Activated CD4-positive, alpha-beta T cell treated with anti-CD3 and anti-CD28 coated beads, Interleukin-2, amount 50 U/mL, for 16 hours (primary cell): ENCODE data around the gene ICOSLG.
"Not testable (repeated sequence)": the region's sequence is repeated elsewhere in the genome, so short reads cannot be mapped to it uniquely, and the experiment has no call there.

Experiments
- DNase-seq: peaks from one replicate; pipeline ENCODE4 v3.0.0-alpha.2; 2020

The ICOSLG gene

DNA sequence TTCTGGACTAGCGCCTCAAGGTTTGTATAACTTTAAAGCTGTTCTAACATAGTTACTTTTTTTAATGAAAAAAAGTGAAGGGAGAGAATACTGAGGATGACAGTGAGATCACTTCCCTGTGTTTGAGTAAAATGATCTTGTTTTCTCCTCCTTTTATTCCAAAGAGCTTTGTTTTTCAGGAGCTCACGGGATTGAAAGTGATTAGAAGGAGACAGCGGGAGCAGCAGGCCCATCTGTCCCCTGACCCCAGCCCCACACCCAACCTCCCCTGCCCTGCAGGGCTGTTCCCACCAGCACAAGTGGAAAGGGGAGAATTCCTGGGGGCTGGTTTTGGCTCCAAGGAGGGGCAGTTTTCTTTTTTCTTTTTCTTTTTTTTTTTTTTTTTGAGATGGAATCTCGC, 23.0 kb upstream of the ICOSLG start:
- DNase-seq: no peak

- no peak for DNase-seq
Measured at GRCh38 chr21:44263221-44263760, 22.5 kb upstream of the ICOSLG start.

DNA sequence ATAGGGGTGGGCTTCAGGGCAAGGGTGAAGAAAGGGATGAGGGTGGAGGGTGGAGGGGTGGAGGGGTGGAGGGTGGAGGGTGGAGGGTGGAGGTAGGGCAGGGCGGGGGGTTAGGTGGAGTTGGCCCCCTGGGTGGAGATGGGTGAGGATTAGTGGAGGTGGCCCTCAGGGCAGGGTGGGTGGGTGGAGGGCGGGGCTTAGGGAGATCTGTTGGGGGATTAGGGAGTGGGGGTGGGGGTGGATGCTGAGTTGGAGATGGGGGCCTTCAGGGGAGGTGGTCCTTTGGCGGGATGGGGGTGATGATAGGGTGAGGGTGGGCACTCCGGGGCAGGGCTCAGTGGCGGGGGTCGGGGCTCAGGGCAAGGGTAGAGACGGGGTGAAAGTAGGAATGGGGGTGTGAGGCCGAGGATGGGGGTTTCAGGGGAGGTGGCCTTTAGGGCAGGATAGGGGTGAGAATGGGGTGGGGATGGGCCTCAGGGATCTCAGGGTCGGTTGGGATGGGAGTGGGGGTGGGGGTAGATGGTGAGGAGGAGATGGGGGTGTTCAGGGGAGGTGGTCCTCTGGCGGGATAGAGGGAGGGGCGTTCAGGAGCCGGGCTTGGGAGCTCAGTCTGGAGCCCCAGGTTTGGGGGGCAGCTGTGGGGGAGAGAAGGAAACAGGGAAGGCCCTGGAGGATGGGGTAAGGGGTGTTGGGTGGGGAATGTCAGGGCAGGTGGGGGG, 21.8 kb upstream of the ICOSLG start:
- no peak for DNase-seq

DNA sequence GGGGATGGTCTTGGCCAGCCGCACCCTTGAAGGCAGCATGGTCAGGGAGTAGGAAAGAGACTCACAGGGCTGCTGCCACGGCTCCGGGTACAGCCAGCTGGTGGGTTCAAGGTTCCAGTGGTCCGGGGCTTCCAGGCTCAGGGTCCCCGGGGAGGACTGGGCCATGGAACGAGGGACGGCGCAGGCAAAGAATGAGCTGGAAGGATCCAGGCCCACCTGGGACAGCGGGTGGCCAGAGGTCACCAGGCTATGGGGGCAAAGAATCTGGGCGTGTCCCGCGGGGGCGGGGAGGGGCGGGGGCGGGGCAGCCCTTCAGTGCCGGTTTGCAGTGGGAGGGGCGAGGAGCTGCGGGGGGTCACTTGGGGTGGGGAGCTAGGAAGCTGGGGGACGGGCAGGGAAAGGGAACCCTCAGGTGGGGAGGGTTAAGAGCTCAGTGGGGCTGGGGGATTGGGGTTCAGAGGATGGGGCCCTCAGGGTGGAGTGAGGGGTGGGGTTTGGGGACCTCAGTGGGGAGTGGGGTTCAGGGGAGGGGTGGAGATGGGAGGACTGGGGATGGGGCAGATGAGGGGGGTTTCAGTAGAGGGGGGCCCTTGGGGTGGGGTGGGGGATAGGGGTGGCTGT, 21.0 kb upstream of the ICOSLG start, which contains the start of gene DNMT3L:
Gene DNMT3L, minus strand, starts transcription at position 223 of the 621 bp plus-strand sequence. CDS start 638 bp downstream, outside the sequence.
- no peak for DNase-seq

- no peak for DNase-seq
Measured at GRCh38 chr21:44260791-44261631, 20.3 kb upstream of the ICOSLG start.

DNA sequence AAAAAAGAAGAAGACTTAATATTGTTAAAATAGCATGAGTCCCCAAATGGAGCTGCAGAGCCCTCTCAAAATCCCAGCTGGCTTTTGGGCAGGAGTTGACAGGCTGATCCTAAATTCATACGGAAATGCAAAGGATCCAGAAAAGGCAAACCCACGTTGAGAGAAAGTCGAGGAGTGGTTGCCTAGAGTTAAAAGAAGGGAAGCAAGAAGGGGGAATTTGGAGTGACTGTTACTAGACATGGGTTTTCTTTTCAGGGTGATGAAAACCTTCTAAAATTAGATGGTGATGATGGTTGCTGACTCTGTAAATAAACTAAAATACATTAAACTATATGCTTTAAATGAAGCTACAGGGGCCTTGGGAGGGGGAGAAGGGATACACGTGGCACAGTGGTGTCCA, 19.3 kb upstream of the ICOSLG start:
- no peak for DNase-seq

GRCh38 chr21:44259082-44259705, 18.5 kb upstream of the ICOSLG start:
- DNase-seq: no peak

DNA sequence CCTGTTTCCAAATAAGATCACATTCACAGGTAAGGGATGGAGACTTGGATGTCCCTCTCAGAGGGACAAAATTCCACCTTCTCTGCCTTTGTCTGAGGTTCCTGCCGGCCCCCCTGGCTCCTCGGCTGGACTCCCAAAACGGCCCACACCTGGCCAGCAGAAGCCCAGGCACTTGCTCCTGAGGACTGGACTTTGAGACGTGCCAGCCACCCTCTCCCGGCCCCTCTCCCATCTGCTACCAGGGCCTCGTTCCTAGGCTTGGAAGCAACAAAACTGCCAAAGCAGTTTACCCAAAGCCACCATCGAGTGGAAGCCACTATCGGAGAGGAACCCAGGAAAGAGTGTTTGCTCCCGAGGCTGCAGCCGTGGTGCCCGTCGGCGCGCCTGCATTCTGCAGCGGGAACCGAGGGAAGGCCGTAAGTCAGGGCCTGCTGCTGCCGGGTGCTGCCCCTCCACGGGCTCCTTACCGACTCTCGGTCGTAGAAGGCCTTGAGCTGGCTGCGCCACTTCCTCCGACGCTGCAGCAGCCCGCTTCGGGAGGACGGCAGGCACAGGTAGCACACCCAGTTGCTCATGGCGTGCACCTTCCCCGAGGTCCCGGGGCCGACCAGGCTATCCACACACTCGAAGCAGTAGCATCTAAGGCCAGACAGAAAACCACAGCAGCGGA, 17.4 kb upstream of the ICOSLG start:
- no peak for DNase-seq

DNA sequence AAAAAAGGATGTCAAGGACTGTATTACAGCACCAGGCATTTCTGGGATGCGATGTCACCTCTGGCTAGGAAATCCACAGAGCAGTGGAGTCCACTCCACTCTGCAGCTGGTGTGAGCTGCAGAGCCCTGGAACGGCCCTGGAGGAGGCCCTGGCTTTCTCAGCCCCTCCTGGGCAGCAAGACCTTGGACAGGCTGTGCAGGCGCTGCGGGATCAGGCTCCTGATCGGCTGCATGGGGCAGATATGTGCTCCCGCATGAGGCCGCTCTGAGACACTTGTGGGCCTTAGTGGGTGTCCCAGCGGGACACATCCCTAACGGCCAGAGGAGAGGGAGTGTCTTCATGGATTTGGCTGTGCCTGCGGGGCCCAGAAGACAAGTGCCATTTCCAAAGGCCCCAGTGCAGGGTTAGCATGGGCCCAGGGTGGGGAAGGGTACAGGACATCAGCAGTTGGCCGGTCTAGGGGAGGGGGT, 14.8 kb upstream of the ICOSLG start:
- DNase-seq: no peak

DNA sequence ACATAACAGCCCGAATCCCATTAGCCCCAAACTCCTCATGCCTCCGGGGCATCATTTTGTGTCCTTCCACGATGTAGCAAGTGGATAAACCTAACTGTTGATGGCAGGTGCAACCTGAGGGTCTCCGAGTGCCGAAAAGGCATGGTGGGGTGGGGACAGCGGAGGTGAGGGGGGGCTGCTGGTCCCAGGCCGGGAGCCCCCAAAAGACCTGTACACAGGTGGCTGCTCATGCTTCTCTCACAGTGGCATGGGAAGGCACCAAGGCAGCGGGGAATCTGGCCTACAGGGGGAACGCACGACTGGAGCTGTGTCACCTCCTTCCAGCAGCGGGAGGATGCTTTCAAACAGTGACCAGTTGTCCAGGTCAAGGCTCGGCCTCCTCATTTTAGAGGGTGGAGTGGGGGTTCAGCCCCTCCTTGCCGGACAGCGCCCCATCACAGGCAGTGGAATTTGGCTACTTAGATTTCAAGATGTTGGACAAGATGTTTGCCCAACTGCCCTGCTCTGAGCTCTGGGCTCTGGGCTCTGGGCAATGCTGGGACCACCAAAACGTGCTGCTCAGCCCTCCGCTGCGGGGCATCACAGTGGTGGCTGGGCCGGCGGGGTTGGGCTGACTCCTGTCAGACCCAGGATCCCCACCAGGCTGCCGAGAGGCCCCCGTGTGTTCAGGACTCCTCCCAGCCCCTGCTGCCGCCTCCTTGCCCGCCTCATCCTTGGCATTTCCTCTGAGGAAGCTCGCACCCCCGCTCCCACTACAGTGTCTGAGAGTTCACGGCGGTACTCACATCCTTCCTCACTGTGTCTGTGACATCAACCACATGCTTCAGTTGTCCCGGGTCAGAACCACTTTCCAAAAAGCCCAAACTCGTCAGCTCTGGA, 13.3 kb upstream of the ICOSLG start:
- no peak for DNase-seq

DNA sequence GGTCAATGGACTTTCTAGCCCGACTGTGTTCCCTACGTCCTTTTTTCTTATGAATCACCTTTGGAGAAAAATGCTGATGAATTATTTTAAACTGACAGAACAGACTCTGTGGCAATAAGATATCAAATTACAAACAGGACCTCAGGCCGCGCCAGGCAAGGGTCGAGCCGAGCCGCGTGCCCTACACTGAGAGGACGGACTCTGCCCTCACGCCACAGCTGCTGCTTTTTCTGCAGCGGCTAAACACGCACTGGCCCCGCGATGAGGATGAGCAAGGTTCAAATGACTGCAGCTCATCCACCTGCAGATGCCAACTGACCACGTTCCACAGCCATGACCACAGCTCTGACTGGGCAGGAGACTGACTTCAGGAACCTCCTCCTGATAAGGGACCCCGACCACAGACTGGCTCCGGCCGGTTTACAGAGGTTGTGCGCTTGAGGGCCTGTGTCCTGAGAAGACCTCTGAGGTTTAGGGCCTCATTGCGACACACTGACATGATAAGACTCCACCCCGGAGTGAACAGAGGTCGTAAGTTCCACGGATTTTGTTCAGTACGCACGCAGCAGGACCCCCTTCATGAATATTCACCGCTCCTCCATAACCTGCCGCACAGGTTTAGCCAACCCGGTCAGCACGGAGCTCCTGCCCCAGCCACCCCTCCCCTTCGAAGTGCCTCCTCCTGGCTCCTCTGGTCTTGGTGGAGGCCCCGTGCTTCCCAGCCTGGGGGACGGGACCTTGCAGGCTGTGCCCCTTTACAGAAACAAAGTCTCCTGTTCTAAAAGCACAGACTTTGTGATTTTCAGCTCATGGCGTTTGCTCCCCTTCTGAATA, 8.7 kb upstream of the ICOSLG start:
- DNase-seq: not testable (repeated sequence)

GRCh38 chr21:44247904-44248303, 7.2 kb upstream of the ICOSLG start:
- DNase-seq: not testable (repeated sequence)

GRCh38 chr21:44243980-44244379, 3.2 kb upstream of the ICOSLG start:
- not testable (repeated sequence) for DNase-seq

GRCh38 chr21:44241281-44241680, 538 bp upstream of the ICOSLG start:
- DNase-seq: not testable (repeated sequence)

DNA sequence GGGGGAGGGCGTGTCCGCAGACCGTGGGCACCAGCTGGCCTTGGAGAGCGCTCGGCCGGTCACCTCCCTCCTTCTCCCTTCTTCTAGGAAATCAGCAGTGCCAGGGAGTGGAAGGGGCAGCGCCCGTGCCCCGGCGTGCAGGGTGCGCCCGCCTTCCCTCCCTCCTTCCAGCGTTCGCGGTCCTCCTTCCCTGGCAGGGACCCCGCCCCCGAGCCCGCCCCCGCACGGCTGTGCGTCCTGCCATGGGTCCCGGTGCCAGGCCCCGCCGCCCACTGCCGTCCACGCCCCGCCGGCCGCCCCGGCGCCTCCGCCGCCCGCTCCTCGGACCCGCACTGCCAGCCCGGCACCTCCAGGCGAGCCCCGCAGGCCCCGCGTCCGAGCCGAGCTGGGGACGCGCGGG, 390 bp downstream of the ICOSLG start:
- DNase-seq: not testable (repeated sequence)

GRCh38 chr21:44229561-44229960, 11.2 kb downstream of the ICOSLG start:
- not testable (repeated sequence) for DNase-seq

- not testable (repeated sequence) for DNase-seq
Measured at GRCh38 chr21:44228109-44228508, 12.6 kb downstream of the ICOSLG start.

DNA sequence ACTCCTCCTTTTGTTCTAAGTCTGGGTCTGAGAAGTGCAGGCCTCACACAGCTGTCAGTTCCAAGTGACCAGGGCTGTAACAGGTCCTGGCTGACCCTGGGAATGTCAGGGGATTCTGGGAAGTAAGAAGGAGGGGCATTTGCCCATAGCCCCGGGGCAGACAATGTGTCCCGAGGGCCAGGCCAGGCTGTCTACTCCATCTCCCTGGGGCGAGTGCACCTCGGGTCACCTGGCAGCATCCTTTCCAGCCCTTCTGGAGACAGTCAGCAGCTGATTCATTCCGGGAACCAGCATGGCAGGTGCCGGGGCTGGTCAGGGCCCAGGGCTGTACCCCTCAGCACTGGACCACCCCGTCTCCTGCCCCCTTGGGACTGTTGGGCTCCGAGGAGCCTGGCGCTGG, 13.1 kb downstream of the ICOSLG start:
- not testable (repeated sequence) for DNase-seq

- not testable (repeated sequence) for DNase-seq
Measured at GRCh38 chr21:44225605-44226004, 15.1 kb downstream of the ICOSLG start.

DNA sequence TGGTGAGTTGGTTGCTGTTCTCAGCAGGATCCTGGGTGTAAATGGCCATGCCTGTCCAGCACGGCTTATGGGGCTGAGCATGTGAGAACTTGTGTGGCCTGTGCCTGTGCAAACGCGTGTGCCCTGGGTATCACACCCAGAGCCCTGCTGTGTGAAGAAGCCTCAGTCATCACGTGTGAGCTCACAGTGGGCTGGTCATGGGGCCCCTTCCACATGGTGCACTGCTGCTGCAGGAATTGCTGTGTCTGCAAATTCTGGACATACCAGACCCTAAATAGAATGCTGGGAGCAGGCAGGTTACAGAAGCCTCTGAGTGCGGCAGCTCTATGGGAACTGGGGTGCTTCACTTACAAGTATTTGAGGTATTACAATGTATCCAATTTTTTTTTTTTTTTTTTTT, 17.4 kb downstream of the ICOSLG start:
- DNase-seq: not testable (repeated sequence)
